ENCODE data around the gene HYAL2. TPM values are rescaled to one million over a fixed set of nuclear protein-coding genes. Genes with fewer than 3 reads are reported as not detected.

HYAL2 gene
- total RNA-seq, 1 donor from 2014 or later, result 4.2 TPM

Other genes starting within 250 kb of the HYAL2 start
- 261 and 316 TPM in 2 replicates for gene RBM5, start 233.8 kb downstream of the HYAL2 start, total RNA-seq
- 0.34 TPM in 1 of 2 replicates, not detected in the other for gene SEMA3F, start 167.4 kb downstream of the HYAL2 start, total RNA-seq
- gene GNAT1, start 131.1 kb downstream of the HYAL2 start, total RNA-seq, result not detected in 2 replicates
- not detected in 2 replicates for gene SLC38A3, start 117.5 kb downstream of the HYAL2 start, total RNA-seq
- 281 and 295 TPM in 2 replicates for gene GNAI2, start 86.5 kb downstream of the HYAL2 start, total RNA-seq
- 0.15 TPM in 1 of 2 replicates, not detected in the other for gene SEMA3B, start 53.6 kb downstream of the HYAL2 start, total RNA-seq
- gene LSMEM2, start 43.7 kb downstream of the HYAL2 start, total RNA-seq, result not detected in 2 replicates
- gene IFRD2, start 30.3 kb downstream of the HYAL2 start, total RNA-seq, result 92.2 and 105 TPM in 2 replicates
- 2.0 and 2.5 TPM in 2 replicates for gene HYAL3, start 23.3 kb downstream of the HYAL2 start, total RNA-seq
- 23.9 and 24.8 TPM in 2 replicates for gene NAA80, start 23.3 kb downstream of the HYAL2 start, total RNA-seq
- 0.47 and 0.73 TPM in 2 replicates for gene HYAL1, start 19.2 kb downstream of the HYAL2 start, total RNA-seq
- gene TUSC2, start 5.5 kb upstream of the HYAL2 start, total RNA-seq, result 32.2 and 33.4 TPM in 2 replicates
- gene RASSF1, start 18.1 kb upstream of the HYAL2 start, total RNA-seq, result 34.0 and 38.0 TPM in 2 replicates
- gene ZMYND10, start 23.0 kb upstream of the HYAL2 start, total RNA-seq, result 0.61 and 0.64 TPM in 2 replicates
- 23.6 and 26.4 TPM in 2 replicates for gene NPRL2, start 28.0 kb upstream of the HYAL2 start, total RNA-seq
- gene CYB561D2, start 28.1 kb upstream of the HYAL2 start, total RNA-seq, result 22.9 and 26.0 TPM in 2 replicates
- 18.7 and 19.6 TPM in 2 replicates for gene TMEM115, start 36.8 kb upstream of the HYAL2 start, total RNA-seq
- 0.34 and 0.53 TPM in 2 replicates for gene CACNA2D2, start 180.9 kb upstream of the HYAL2 start, total RNA-seq
- 4.5 and 5.9 TPM in 2 replicates for gene C3orf18, start 245.0 kb upstream of the HYAL2 start, total RNA-seq
- 23.5 and 26.9 TPM in 2 replicates for gene HEMK1, start 246.8 kb upstream of the HYAL2 start, total RNA-seq